ENCODE results near the gene PWWP2B.

Gene PWWP2B

GRCh38 chr10:132394936-132395703 lies 1.9 kb upstream of the PWWP2B start:
- DNase-seq (ENCODE audit: low read depth in 3 of 3): no peak

DNA sequence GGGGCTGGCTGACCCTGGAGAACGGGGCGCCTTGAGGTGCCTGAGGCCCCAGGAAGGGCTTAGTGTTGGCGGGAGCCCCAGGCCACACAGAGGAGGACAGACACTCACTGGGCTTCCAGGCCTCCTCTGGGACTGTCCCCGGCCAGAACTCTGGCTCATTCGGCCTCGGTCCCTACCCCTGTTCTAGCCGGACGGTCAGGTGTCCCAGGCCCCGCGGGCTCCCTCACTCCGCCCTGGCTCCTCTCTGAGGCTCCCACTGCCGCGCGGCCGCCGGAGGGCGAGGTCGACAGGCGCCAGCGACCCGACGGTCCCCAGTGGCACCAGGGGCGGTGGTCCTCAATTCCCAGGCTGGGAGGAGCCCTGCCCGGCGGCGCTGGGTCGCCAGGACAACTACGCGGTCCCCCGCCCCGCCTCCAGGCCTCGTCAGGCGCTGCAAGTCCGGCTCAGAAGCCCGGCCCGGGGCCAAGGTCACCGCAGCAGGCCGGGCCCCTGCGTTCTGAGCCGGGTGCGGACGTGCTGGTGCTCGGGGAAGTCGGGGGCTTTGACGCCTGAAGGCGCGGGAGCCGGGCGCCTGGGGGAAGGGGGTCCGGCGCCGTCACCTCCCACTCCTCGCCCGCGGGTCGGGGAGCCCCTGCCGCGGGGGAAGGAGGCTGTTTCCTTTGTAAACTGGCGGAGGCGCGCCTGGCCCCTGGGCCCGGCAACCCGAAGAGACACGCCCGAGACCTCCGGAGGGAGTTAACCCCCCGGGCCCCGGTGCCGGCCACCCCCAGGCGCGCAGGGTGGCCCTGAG lies 1.1 kb upstream of the PWWP2B start:
- no peak for DNase-seq (ENCODE audit: low read depth in 3 of 3)

GRCh38 chr10:132396494-132397035 lies 435 bp upstream of the PWWP2B start:
- peak in 2 of 3 donors; percentile 35 to 48 for DNase-seq (ENCODE audit: low read depth in 3 of 3)

DNA sequence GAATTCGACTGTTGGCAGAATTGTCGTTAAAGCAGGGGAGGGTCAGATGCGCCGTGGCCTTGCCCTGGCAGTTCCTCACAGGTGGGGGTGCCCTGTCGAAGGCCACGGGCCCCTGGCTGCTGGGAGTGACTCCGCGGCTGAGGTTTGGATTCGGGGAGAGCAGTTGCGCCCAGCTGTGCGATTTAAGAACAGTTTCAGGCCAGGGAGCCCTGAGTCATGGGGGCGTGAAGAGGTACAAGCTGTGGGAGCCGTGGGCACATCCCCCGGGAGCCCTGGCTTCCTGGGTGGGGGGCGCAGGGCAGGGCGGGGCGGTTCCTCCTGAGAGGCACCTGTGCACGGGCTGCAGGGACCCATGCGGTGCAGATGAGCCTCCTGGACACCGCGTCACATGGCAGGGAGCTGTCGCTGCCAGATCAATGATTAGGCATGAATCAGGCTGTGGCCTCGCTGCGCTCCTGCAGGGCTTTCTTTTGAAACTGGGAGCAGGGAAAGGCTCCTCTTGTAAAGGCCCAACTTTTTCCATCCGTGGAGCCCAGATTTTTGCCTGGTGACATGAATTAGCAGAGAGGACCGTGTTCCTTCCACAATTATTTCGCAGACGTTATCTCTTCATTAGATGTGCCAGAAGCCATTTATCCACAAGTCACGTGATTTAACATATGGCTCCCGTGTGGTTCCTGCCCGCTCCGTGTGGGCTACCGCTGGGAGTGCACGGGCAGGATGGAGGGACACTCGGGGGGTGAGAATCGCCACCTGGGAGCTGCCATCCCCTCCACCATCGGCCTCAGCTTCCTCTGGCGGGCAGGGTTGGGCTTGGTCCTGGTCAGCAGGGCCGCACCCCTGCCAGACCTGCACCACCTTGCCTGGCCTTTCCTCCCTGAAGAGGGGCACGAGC lies 918 bp downstream of the PWWP2B start:
- DNase-seq (ENCODE audit: low read depth in 3 of 3): peak in 1 of 3 donors; percentile 41

GRCh38 chr10:132398566-132398991 lies 1.6 kb downstream of the PWWP2B start:
- DNase-seq (ENCODE audit: low read depth in 3 of 3): no peak

- no peak for DNase-seq (ENCODE audit: low read depth in 3 of 3)
Observed at GRCh38 chr10:132399117-132400035, 2.4 kb downstream of the PWWP2B start.

- DNase-seq (ENCODE audit: low read depth in 3 of 3): no peak
Observed at GRCh38 chr10:132400041-132400546, 3.1 kb downstream of the PWWP2B start.

- no peak for DNase-seq (ENCODE audit: low read depth in 3 of 3)
Observed at GRCh38 chr10:132400547-132401151, 3.6 kb downstream of the PWWP2B start.

GRCh38 chr10:132401401-132402118 lies 4.6 kb downstream of the PWWP2B start:
- DNase-seq (ENCODE audit: low read depth in 3 of 3): no peak

GRCh38 chr10:132402781-132403241 lies 5.8 kb downstream of the PWWP2B start:
- DNase-seq (ENCODE audit: low read depth in 3 of 3): no peak

- DNase-seq (ENCODE audit: low read depth in 3 of 3): no peak
Observed at GRCh38 chr10:132403511-132404168, 6.6 kb downstream of the PWWP2B start.

- DNase-seq (ENCODE audit: low read depth in 3 of 3): no peak
Observed at GRCh38 chr10:132404169-132404880, 7.3 kb downstream of the PWWP2B start.

GRCh38 chr10:132404911-132405462 lies 8.0 kb downstream of the PWWP2B start:
- DNase-seq (ENCODE audit: low read depth in 3 of 3): no peak

DNA sequence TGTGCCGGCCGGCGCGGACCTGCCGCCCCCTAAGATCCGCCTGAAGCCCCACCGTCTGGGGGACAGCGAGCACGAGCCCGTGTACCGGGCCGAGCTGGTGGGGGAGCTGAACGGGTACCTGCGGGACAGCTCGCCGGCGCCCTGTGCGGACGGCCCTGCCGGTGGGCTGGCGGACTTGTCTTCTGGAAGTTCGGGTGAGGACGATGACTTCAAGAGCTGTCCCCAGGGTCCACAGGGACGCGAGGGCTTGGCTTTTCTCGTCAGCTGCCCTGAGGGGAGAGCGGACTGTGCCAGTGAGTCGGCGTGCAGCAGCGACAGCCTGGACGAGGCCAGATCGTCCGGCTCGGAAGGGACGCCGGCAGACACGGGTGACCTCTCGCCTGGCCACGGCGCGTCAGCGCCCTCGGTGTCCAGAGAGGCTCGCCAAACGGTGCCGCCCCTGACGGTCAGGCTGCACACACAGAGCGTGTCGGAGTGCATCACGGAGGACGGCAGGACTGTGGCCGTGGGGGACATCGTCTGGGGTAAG lies 8.5 kb downstream of the PWWP2B start:
- DNase-seq (ENCODE audit: low read depth in 3 of 3): no peak

- DNase-seq (ENCODE audit: low read depth in 3 of 3): no peak
Observed at GRCh38 chr10:132406181-132406580, 9.2 kb downstream of the PWWP2B start.

- no peak for DNase-seq (ENCODE audit: low read depth in 3 of 3)
Observed at GRCh38 chr10:132406750-132407149, 9.8 kb downstream of the PWWP2B start.

DNA sequence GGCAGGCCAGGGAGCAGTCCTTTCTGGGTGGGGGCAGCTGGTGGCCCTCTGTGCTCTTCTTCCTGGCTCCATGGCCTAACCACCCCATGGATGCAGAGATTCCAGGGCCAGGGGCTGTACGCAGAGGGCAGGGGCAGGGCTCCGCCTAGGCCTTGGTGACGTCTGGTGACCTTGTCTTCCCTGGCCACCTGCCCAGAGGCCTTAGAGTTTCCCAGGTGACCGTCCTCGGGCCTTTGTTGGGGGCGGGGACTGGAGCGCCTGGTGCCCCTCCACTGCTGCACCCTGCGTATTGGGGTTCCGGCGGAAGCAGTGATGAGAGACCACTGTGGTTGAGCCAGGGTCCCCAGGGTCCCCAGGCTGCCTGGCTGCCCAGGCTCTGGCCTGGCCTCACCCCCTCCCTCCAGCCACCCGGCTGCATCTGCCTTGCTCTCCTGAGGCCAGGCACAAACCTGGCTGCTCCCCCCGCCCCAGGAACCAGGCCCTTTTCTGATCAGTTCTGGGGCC lies 10.3 kb downstream of the PWWP2B start:
- no peak for DNase-seq (ENCODE audit: low read depth in 3 of 3)

Measured in stimulated activated CD4-positive, alpha-beta T cell treated with anti-CD3 and anti-CD28 coated beads, TNF-alpha, amount 100 ng/mL, for 48 hours (primary cell).